Esophagus muscularis mucosa (tissue), 3 donors: ENCODE results near the gene GNG12.

Source experiments
- CTCF ChIP-seq, 3 experiments: fragments of 200-600 bp in 2 of 3; fragments of 450-650 bp in 1 of 3; sonication (generic) in 2 of 3; IDR thresholded peaks; one replicate each; pipeline ENCODE4 v1.5.1; 2017 to 2019; ENCODE audit warnings: antibody characterized with exemption in 3 of 3, mild to moderate bottlenecking in 2 of 3, moderate library complexity in 1 of 3
- POLR2A ChIP-seq: fragments of 450-650 bp; IDR thresholded peaks from one replicate; pipeline ENCODE4 v1.6.1; 2017; ENCODE audit warnings: antibody characterized with exemption, moderate library complexity, mild to moderate bottlenecking, low read depth

- TF ChIP-seq CTCF (IDR thresholded peaks at IDR 0.05), result no peak
- no peak for TF ChIP-seq POLR2A
Measured at GRCh38 chr1:67673468-67674201, 159.6 kb downstream of the GNG12 start.
